Gastroesophageal sphincter (tissue), 4 donors: ENCODE data around the gene BEND5. TPM values are rescaled to one million over a fixed set of nuclear protein-coding genes. Genes with fewer than 3 reads are reported as not detected.

Experiments used
- ATAC-seq: fragments of 150-250 bp; one replicate; pipeline ENCODE4 v1.9.1; 2016; ENCODE audit warnings: mild to moderate bottlenecking, moderate library complexity
- H3K27ac ChIP-seq, 4 donors: fragments of 200-600 bp; sonication (generic) in 3 of 4; 1 replicate in 3 of 4; 2 replicates in 1 of 4; pipeline ENCODE4 v1.5.1; 2016 to 2019
- H3K27me3 ChIP-seq: fragments of 200-600 bp; sonication (generic); one replicate; pipeline ENCODE4 v1.5.1; 2019
- H3K36me3 ChIP-seq, 2 donors: fragments of 200-600 bp; sonication (generic); one replicate each; pipeline ENCODE4 v1.5.1; 2019; ENCODE audit warnings: control low read depth in 1 of 2
- H3K4me1 ChIP-seq, 3 donors: fragments of 200-600 bp; sonication (generic); 1 replicate in 2 of 3; 2 replicates in 1 of 3; pipeline ENCODE4 v1.5.1; 2016 to 2019; ENCODE audit warnings: control low read depth in 2 of 3
- H3K4me3 ChIP-seq, 2 donors: fragments of 200-600 bp; sonication (generic); one replicate each; pipeline ENCODE4 v1.5.1; 2019; ENCODE audit warnings: mild to moderate bottlenecking in 1 of 2, moderate library complexity in 1 of 2
- H3K9me3 ChIP-seq, 3 donors: fragments of 200-600 bp; sonication (generic); one replicate each; pipeline ENCODE4 v1.5.1; 2017 to 2019; ENCODE audit warnings: control low read depth in 2 of 3
- EP300 ChIP-seq: sonication (generic); formaldehyde crosslinking; IDR thresholded peaks from one replicate; pipeline ENCODE4 v1.6.1; 2017; ENCODE audit warnings: antibody characterized with exemption, mild to moderate bottlenecking
- POLR2A ChIP-seq, 2 donors: fragments of 450-650 bp; IDR thresholded peaks; one replicate each; pipeline ENCODE4 v1.6.1; 2017; ENCODE audit warnings: antibody characterized with exemption in 2 of 2, mild to moderate bottlenecking in 2 of 2, moderate library complexity in 1 of 2
- POLR2AphosphoS5 ChIP-seq: sonication (generic); formaldehyde crosslinking; IDR thresholded peaks from one replicate; pipeline ENCODE4 v1.6.1; 2017; ENCODE audit warnings: antibody characterized with exemption
- WGBS, 2 donors: methylation state at CpG; one replicate each; pipeline ENCODE4 v1.1.5; 2018; ENCODE audit warnings: low coverage in 1 of 2; 5-methylcytosine and 5-hydroxymethylcytosine counted together
- total RNA-seq, 4 donors: library from RNA; depleted of rRNA; stranded (reverse); fragments of >200 nt; gene quantifications; one replicate each; pipeline ENCODE4 v1.1.0, GENCODE V29; 2016
- TF ChIP-seq, protein P1 (sequence below), 4 experiments: fragments of 200-600 bp in 2 of 4; fragments of 450-650 bp in 2 of 4; sonication (generic) in 1 of 4; IDR thresholded peaks; one replicate each; pipeline ENCODE4 v1.5.1; 2017 to 2019; ENCODE audit warnings: antibody characterized with exemption in 4 of 4, mild to moderate bottlenecking in 2 of 4, moderate library complexity in 2 of 4

The BEND5 gene
- total RNA-seq, 4 donors from 2014 or later, result 2.6 to 10.4 (median 5.9) TPM

- 27 to 56% methylated on average over 3 of the region's 3 CpGs for WGBS, 2 donors
- no peak overlapping the region for H3K27ac ChIP-seq
Measured at GRCh38 chr1:48808496-48808895, 31.8 kb upstream of the BEND5 start.

GRCh38 chr1:48807554-48808260 lies 31.0 kb upstream of the BEND5 start:
- TF ChIP-seq, protein P1, sequence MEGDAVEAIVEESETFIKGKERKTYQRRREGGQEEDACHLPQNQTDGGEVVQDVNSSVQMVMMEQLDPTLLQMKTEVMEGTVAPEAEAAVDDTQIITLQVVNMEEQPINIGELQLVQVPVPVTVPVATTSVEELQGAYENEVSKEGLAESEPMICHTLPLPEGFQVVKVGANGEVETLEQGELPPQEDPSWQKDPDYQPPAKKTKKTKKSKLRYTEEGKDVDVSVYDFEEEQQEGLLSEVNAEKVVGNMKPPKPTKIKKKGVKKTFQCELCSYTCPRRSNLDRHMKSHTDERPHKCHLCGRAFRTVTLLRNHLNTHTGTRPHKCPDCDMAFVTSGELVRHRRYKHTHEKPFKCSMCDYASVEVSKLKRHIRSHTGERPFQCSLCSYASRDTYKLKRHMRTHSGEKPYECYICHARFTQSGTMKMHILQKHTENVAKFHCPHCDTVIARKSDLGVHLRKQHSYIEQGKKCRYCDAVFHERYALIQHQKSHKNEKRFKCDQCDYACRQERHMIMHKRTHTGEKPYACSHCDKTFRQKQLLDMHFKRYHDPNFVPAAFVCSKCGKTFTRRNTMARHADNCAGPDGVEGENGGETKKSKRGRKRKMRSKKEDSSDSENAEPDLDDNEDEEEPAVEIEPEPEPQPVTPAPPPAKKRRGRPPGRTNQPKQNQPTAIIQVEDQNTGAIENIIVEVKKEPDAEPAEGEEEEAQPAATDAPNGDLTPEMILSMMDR (IDR thresholded peaks at IDR 0.05), result no peak
- TF ChIP-seq EP300 (no peak), POLR2A (IDR thresholded peaks at IDR 0.05) (no peak), POLR2AphosphoS5 (no peak)
- ATAC-seq, result no peak
- Histone ChIP-seq H3K4me3 (no peak overlapping the region), H3K9me3 (no peaks in the 10 kb centered on the region), H3K27me3 (no peaks in the 10 kb centered on the region), H3K36me3 (no peaks in the 10 kb centered on the region), H3K27ac (no peak overlapping the region), H3K4me1 (no peaks in the 10 kb centered on the region)
- 37 to 58% methylated on average over 2 to 4 of the region's 4 CpGs for WGBS, 2 donors

More at GRCh38 chr1:48808496-48808895, 31.8 kb upstream of the BEND5 start:
- TF ChIP-seq, protein P1 (IDR thresholded peaks at IDR 0.05), result no peak
- TF ChIP-seq EP300 (no peak), POLR2AphosphoS5 (no peak), POLR2A (IDR thresholded peaks at IDR 0.05) (no peak)
- Histone ChIP-seq H3K9me3 (no peaks in the 10 kb centered on the region), H3K4me1 (no peaks in the 10 kb centered on the region), H3K36me3 (no peaks in the 10 kb centered on the region), H3K27me3 (no peaks in the 10 kb centered on the region), H3K4me3 (no peak overlapping the region)
- ATAC-seq, result no peak

GRCh38 chr1:48803474-48803873 lies 26.8 kb upstream of the BEND5 start:
- ATAC-seq, result no peak
- TF ChIP-seq, protein P1 (IDR thresholded peaks at IDR 0.05), result no peak
- no peak for TF ChIP-seq POLR2AphosphoS5
- TF ChIP-seq EP300, result no peak
- no peak for TF ChIP-seq POLR2A (IDR thresholded peaks at IDR 0.05)
- H3K4me1 ChIP-seq, result no peaks in the 10 kb centered on the region
- no peak overlapping the region for H3K27ac ChIP-seq
- peaks cover 15% of the 10 kb centered on the region for H3K27me3 ChIP-seq
- H3K4me3 ChIP-seq, result no peak overlapping the region
- no peaks in the 10 kb centered on the region for H3K36me3 ChIP-seq
- H3K9me3 ChIP-seq, result peaks cover 0 to 9% (median 0%) of the 10 kb centered on the region in 3 donors

- Histone ChIP-seq H3K27me3 (no peaks in the 10 kb centered on the region), H3K4me1 (peaks cover 0 to 8% (median 0%) of the 10 kb centered on the region in 3 donors), H3K27ac (no peak overlapping the region), H3K9me3 (no peaks in the 10 kb centered on the region), H3K4me3 (no peak overlapping the region), H3K36me3 (no peaks in the 10 kb centered on the region)
- TF ChIP-seq, protein P1 (IDR thresholded peaks at IDR 0.05), result no peak
- ATAC-seq, result no peak
- WGBS, 2 donors, result 0% methylated on average over 1 of the region's 1 CpG
Measured at GRCh38 chr1:48794816-48795215, 18.1 kb upstream of the BEND5 start.

- H3K36me3 ChIP-seq, result no peaks in the 10 kb centered on the region
- ATAC-seq, result no peak
- H3K9me3 ChIP-seq, result no peaks in the 10 kb centered on the region
- no peaks in the 10 kb centered on the region for H3K27me3 ChIP-seq
- H3K4me3 ChIP-seq, result no peak overlapping the region
- WGBS, 2 donors, result 56 to 100% methylated on average over 1 of the region's 1 CpG
- peaks cover 0 to 10% (median 0%) of the 10 kb centered on the region in 3 donors for H3K4me1 ChIP-seq
- H3K27ac ChIP-seq, result no peak overlapping the region
- no peak for TF ChIP-seq EP300
- TF ChIP-seq, protein P1 (IDR thresholded peaks at IDR 0.05), result no peak
- TF ChIP-seq POLR2A (IDR thresholded peaks at IDR 0.05), result no peak
Measured at GRCh38 chr1:48793863-48794262, 17.2 kb upstream of the BEND5 start.
